HAP-1 (cell line): ENCODE results near the gene SEC61B.

Experiments used
- DNase-seq, 2 experiments: peaks; one replicate each; pipeline ENCODE4 v3.0.0-alpha.2; 2016 to 2020; ENCODE audit warnings: low spot score in 2 of 2
- H3K27me3 ChIP-seq: fragments of 250-450 bp; sonication (Bioruptor Pico); 2 replicates; pipeline ENCODE4 v1.5.1; 2020; ENCODE audit warnings: low read depth, mild to moderate bottlenecking, moderate library complexity
- H3K36me3 ChIP-seq: fragments of 250-450 bp; sonication (Bioruptor Pico); replicated peaks from 2 replicates; pipeline ENCODE4 v1.5.1; 2020; ENCODE audit warnings: mild to moderate bottlenecking
- H3K4me1 ChIP-seq: fragments of 250-450 bp; sonication (Bioruptor Pico); 2 replicates; pipeline ENCODE4 v1.5.1; 2020; ENCODE audit warnings: mild to moderate bottlenecking
- H3K4me3 ChIP-seq: fragments of 250-450 bp; sonication (Bioruptor Pico); 2 replicates; pipeline ENCODE4 v1.5.1; 2020; ENCODE audit warnings: mild to moderate bottlenecking, moderate library complexity
- H3K9me3 ChIP-seq: fragments of 250-450 bp; sonication (Bioruptor Pico); 2 replicates; pipeline ENCODE4 v1.5.1; 2020; ENCODE audit warnings: mild to moderate bottlenecking, moderate library complexity
- in situ Hi-C: fragments of 300-500 bp; cut with MboI; formaldehyde crosslinking; loops from 3 replicates; pipeline ENCODE4 v1.14.3; 2020; ENCODE audit warnings: low sequenced_read_pairs, inconsistent platforms, mixed read lengths

Gene SEC61B

DNA sequence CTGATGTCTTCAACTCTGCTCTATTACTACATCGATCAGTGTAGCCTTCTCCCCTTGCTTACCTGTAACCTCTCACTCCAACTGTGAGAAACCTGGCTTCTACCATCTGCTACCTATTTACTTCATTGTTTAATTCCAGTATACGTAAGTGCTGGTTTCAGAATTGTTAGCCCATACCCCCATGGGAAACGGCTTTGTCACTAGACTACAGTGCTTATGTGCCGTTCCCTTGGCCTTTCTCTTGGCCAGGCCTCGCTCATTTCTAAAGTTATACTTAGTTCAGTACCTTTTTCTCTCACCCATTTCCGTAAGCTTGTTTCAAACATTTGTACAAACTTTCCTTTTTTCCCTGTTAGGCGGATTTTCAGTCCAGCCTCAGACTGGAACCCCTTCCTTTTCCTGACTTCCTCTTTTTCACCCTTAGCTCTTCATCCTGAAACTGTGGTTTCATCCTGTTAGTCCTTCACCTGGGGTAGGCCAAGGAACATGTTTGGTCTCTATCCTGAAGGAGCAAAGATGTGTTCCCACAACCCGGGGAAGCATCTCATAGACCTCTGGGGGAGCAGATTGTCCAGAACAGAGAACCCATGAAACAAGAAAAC lies 22.0 kb upstream of the SEC61B start:
- H3K27me3 ChIP-seq, result peaks cover 4% of the 10 kb centered on the region; the same call in 1 of the 2 replicates
- no peaks in the 10 kb centered on the region for H3K9me3 ChIP-seq
- no peak for DNase-seq
- peaks cover 20% of the 10 kb centered on the region for H3K4me1 ChIP-seq
- no peaks in the 10 kb centered on the region for H3K36me3 ChIP-seq
- in situ Hi-C loops, result loop anchor here (25.0 kb wide), 2 partner anchors 812 to 1387 kb away; partner anchors contain the start of gene CAVIN4
- H3K4me3 ChIP-seq, result no peak overlapping the region

DNA sequence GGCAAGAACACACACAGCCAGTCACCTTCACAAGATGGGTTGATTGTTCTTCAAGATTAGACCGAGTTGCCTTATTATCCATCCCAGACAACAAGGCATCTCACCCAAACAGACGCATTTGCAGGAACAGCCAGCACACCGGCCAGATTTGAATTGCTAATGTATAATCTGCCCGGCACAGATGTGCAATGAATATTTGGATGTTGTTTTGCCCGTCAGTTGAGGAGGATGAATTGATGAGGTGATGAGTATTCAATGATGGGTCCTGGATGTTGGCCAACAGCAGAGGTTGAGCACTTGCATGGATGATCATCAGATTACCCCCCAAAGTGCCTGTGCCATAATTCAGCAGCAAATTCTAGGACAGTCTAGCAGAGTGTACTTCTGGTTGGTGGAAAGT lies 20.5 kb upstream of the SEC61B start:
- DNase-seq, result peak; percentile 35 to 40
- H3K4me3 ChIP-seq, result no peak overlapping the region
- peaks cover 20% of the 10 kb centered on the region for H3K4me1 ChIP-seq

DNA sequence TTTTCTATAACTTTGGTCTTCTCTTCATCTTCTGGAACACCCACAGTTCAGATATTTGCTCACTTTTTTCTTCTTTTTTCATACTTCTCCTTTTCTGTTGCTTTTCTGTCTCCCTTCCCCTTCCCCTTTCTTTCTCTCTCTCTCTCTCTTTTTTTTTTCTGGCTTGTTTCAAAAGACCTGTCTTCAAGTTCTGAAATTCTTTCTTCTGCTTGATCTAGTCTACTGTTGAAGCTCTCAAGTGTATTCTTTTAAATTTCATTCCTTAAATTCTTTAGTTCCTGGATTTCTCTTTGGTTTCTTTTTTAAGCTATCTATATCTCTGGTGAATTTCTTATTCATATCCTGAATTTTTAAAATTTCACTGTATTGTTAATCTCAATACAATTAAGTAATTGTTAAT lies 11.5 kb upstream of the SEC61B start:
- Histone ChIP-seq H3K4me1 (no peaks in the 10 kb centered on the region), H3K9me3 (no peaks in the 10 kb centered on the region), H3K36me3 (no peaks in the 10 kb centered on the region), H3K27me3 (peaks cover 17% of the 10 kb centered on the region), H3K4me3 (no peak overlapping the region)
- no peak for DNase-seq
- in situ Hi-C loops, result no loop called here

More for the DNA sequence above, 20.5 kb upstream of the SEC61B start:
- H3K36me3 ChIP-seq, result no peaks in the 10 kb centered on the region
- H3K9me3 ChIP-seq, result no peaks in the 10 kb centered on the region
- in situ Hi-C loops, result no loop called here
- H3K27me3 ChIP-seq, result peaks cover 7% of the 10 kb centered on the region

DNA sequence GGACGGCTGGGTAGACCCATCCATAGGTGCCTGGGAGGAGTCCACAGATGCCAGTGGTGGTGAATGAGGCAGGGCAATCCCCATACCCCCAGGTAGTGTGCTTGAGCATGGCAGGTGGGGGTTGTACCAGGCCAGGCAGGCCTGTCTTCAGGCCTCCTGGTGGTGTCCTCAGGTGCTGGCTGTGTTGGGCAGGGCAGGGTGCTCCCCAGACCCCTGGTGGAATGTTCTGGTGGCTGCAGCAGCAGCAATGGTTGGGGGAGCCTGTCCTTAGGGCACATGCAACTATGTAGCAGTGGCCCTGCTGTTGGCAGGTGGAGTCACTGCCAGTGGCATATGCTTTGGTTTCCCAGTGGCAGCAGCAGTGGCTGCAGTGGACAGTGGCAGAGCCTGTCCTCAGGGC lies 10.3 kb upstream of the SEC61B start:
- Histone ChIP-seq H3K4me1 (no peaks in the 10 kb centered on the region), H3K4me3 (no peak overlapping the region), H3K9me3 (no peaks in the 10 kb centered on the region), H3K36me3 (no peaks in the 10 kb centered on the region), H3K27me3 (peaks cover 14% of the 10 kb centered on the region)
- in situ Hi-C loops, result no loop called here
- no peak for DNase-seq

DNA sequence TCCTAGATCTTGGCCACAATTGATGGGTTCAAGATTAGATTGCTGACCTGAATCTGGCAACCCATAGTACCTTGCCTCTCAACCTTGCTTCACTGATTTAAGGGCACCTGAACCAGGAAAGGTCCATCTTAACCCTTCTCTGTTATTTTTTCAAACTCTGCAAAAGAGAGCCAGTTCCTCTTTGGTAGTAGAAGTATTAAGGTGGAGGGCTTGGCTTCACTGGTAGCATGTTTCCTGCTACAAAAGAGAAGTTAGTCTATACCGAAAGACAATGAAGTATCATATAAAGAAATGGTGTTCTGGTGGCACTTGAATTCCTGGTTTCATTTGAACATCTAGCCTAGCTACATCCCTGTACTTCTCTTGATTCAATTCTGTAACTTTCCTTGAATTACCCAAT lies 8.9 kb upstream of the SEC61B start:
- peaks cover 10% of the 10 kb centered on the region for H3K36me3 ChIP-seq
- no peak for DNase-seq

DNA sequence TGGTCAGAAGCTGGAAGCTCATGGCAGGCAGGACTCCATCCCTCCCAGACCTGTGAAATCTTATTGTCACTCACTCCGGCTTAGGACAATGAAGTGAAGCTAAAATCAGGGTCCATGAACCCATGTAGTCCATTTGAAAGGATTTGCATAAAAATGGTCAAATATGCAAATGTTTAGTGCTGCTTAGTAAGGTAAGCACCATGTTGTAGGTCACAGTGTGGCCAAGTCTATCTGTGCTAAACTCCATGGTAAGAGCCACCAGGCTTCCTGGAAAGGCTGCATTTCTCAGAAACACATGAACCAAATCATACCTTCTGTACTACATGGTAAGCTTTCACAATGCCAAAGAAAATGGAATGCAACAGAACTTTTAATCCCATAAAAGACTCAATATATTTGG lies 6.0 kb upstream of the SEC61B start:
- peaks cover 17% of the 10 kb centered on the region for H3K36me3 ChIP-seq
- DNase-seq, result no peak
- peaks cover 9% of the 10 kb centered on the region for H3K4me1 ChIP-seq
- no peaks in the 10 kb centered on the region for H3K9me3 ChIP-seq
- no peaks in the 10 kb centered on the region for H3K27me3 ChIP-seq
- no peak overlapping the region for H3K4me3 ChIP-seq
- in situ Hi-C loops, result no loop called here

More for the DNA sequence above, 8.9 kb upstream of the SEC61B start:
- H3K9me3 ChIP-seq, result no peaks in the 10 kb centered on the region
- peaks cover 8% of the 10 kb centered on the region for H3K27me3 ChIP-seq
- no peak overlapping the region for H3K4me3 ChIP-seq
- in situ Hi-C loops, result no loop called here
- no peaks in the 10 kb centered on the region for H3K4me1 ChIP-seq

DNA sequence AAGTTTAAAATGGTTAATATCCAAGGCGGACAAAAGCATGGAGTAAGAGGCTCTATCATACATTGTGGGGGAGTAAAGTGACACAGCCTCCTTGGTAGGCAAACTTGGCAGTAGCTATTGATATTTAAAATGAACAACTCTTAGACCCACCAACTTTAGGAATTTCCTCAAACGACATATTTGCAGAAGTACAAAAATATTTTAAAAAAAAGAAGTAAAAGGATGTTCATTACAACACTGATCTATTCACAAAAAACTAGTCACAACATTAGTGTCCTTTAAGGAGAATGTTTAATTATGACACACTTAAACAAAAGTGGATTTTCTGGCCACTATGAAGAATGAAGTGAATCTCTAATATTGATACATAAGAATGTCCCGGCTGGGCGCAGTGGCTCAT lies 2.1 kb upstream of the SEC61B start:
- Histone ChIP-seq H3K4me1 (peaks cover 9% of the 10 kb centered on the region), H3K36me3 (peaks cover 33% of the 10 kb centered on the region), H3K9me3 (no peaks in the 10 kb centered on the region), H3K27me3 (no peaks in the 10 kb centered on the region), H3K4me3 (no peak overlapping the region; the same call in 1 of the 2 replicates)
- DNase-seq, result no peak
- in situ Hi-C loops, result no loop called here

DNA sequence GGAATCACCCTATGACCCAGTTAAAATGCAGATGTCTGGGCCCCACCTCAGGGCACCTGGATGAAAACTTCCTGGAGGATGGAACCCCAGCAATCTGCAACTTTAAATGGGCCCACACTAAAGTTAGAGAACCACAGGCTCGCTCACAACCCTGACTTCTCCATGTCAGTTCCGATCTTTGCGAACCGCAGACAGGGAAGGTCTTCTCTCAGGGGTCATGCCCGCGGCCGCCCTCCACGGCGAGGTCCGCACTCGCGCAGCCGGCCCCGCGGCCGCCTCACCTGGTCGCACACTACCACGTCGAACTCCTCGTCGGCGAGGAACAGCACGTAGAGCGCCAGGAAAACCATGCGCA lies 839 bp upstream of the SEC61B start:
- in situ Hi-C loops, result no loop called here
- Histone ChIP-seq H3K4me3 (peak overlapping the region; percentile 98), H3K4me1 (peaks cover 9% of the 10 kb centered on the region), H3K9me3 (no peaks in the 10 kb centered on the region), H3K36me3 (peaks cover 35% of the 10 kb centered on the region), H3K27me3 (no peaks in the 10 kb centered on the region)
- DNase-seq, result no peak

DNA sequence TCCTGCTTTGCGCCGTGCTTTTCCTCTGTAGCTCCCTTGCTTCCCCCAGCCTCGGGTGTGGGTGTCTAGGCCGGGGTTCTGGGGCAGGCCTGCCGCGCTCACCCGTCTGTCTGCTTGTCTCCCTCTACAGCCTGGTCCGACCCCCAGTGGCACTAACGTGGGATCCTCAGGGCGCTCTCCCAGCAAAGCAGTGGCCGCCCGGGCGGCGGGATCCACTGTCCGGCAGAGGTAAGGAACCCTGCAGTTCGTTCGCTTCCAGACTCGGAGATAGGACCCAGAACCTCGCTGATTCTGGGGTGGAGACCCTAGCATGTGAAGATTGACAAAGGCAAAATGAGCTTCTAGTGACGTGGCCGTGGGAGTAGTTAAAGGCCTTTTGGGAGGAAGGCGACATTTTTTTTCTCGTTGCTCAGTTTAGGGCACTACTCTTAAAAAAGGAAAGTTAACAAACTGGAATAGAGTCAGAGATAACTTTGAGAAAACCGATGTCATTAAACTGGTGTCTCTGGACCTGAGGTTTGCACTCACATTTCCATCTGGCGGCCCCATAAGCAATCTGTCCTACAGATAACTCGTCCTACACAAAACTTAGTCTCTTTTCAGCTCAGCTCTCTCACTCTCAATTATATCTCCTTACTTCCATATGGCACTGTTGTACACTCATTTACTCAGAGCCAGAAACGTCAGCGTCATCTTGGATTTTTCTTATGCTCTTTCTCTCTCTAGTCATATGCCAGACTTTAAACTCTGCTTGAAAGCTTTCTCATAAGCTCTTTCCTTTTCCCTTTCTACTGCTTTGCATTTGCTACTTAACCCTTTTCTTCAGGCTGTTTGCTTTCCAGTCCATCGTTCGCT lies 561 bp downstream of the SEC61B start:
- peaks cover 9% of the 10 kb centered on the region for H3K4me1 ChIP-seq
- H3K36me3 ChIP-seq, result peaks cover 33% of the 10 kb centered on the region
- H3K27me3 ChIP-seq, result no peaks in the 10 kb centered on the region
- no peaks in the 10 kb centered on the region for H3K9me3 ChIP-seq
- in situ Hi-C loops, result no loop called here
- peak overlapping the region; percentile 98 for H3K4me3 ChIP-seq
- DNase-seq, result no peak

DNA sequence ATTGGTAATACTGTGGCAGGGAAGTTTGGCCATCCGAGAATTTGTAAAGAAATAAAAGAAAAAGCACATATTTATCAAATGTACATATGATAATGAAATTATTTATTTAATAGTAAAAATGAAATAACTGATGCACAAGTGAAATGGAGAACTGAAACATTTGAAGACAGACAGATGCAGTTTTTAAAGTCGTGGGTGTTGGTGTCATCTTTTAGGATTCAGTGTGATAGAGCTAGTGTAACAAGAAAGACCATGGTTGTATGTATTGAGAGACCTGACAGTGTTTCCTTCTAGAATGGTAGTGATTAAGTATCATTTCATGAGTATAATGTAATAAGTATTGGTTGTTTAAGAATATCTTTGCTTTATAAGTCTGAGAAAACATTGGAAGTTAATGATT lies 2.4 kb downstream of the SEC61B start:
- H3K4me3 ChIP-seq, result no peak overlapping the region
- H3K36me3 ChIP-seq, result peaks cover 32% of the 10 kb centered on the region
- DNase-seq, result no peak
- H3K9me3 ChIP-seq, result no peaks in the 10 kb centered on the region
- peaks cover 9% of the 10 kb centered on the region for H3K4me1 ChIP-seq
- in situ Hi-C loops, result no loop called here
- no peaks in the 10 kb centered on the region for H3K27me3 ChIP-seq

DNA sequence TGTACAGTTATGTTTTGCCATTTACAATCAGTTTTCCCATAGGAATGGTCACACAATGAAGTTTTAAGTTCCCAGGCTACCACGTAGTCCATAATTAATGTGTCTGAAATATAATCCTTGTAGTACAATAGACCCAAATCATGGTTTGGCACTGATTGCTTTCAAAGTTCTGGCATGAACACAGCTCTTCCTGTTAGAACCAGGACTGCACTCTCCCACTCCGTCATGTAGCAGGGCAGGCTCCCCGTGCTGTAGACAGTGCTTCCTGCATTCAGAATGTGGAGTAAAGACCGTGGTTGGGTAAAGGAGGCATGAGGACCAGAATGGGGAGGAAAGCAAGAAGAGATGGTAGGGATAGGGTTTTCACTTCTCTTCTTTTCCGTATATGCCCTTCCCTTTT lies 4.0 kb downstream of the SEC61B start:
- peaks cover 46% of the 10 kb centered on the region for H3K36me3 ChIP-seq
- DNase-seq, result no peak
- no peaks in the 10 kb centered on the region for H3K4me1 ChIP-seq
- no peaks in the 10 kb centered on the region for H3K27me3 ChIP-seq
- no peak overlapping the region for H3K4me3 ChIP-seq
- no peaks in the 10 kb centered on the region for H3K9me3 ChIP-seq
- in situ Hi-C loops, result no loop called here

DNA sequence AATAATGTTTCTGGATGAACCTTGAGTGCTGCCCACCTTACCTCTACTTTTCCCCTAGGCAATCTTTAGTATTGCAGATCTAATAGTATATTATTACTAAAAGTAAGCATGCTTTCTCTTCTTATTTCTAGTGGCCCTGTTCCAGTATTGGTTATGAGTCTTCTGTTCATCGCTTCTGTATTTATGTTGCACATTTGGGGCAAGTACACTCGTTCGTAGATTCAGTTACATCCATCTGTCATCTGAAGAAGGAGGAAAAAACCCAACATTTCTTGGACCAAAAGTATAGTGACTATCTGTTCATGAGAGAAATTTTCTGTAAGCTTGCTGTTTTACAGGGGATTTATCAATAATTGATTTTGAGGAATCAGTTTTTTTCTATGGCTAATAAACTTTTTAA lies 8.1 kb downstream of the SEC61B start:
- in situ Hi-C loops, result no loop called here
- Histone ChIP-seq H3K9me3 (no peaks in the 10 kb centered on the region), H3K36me3 (peaks cover 30% of the 10 kb centered on the region), H3K4me1 (no peaks in the 10 kb centered on the region), H3K27me3 (no peaks in the 10 kb centered on the region), H3K4me3 (no peak overlapping the region)
- no peak for DNase-seq

DNA sequence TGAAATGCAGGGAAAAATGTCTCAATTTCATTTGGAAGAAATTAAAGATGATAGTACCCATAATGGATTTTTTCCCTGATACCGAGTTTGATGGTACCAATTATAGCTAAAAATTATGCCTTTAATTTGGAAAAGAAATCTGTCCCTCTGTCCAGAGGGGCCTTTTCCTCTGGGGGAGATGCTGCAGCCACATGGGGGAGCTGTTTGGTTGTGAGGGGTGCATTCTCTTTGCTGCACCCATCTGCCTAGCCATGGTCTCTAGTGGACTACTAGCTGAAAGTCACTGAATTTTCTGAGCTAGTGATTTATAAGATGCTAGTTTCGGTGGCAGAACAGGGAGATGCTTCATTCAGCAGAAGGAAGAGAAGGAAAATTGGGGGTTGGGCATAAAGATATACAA lies 9.6 kb downstream of the SEC61B start:
- DNase-seq, result peak in 1 of 2 experiments; percentile 39
- no peaks in the 10 kb centered on the region for H3K27me3 ChIP-seq
- in situ Hi-C loops, result no loop called here
- H3K4me3 ChIP-seq, result no peak overlapping the region
- H3K9me3 ChIP-seq, result no peaks in the 10 kb centered on the region
- H3K4me1 ChIP-seq, result no peaks in the 10 kb centered on the region
- peaks cover 30% of the 10 kb centered on the region for H3K36me3 ChIP-seq

DNA sequence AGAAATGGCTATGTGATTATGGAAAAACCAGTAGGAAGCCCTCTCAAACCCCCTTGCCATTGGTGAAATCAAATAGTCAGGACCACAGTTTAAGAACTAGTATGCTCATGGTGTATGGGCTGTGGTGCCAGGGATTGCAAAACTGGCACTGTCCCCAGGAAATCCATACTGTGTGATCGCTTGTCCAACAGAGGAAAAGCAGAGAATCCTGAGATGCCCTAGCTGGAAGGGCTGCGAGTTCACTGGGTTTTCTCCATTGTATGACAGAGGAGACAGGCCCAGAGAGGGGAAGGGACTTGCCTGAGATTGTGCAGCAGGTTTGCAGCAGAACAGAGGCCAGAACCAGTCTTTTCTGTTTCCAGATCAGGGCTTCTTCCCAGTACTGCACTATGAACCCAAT lies 12.5 kb downstream of the SEC61B start:
- Histone ChIP-seq H3K36me3 (peaks cover 14% of the 10 kb centered on the region), H3K9me3 (no peaks in the 10 kb centered on the region), H3K4me3 (no peak overlapping the region), H3K27me3 (no peaks in the 10 kb centered on the region), H3K4me1 (no peaks in the 10 kb centered on the region)
- in situ Hi-C loops, result no loop called here
- no peak for DNase-seq
